AG04449 (cell line): ENCODE results near the gene SCMH1.

Source experiments
- CTCF ChIA-PET: fragments of 350-600 bp; formaldehyde crosslinking; extraction: SDS; loops from one replicate; lab custom pipeline; 2021; ENCODE audit warnings: antibody characterized with exemption; lab: Yijun Ruan, JAX
- POLR2A ChIA-PET: fragments of 400-600, 350-600 bp; formaldehyde crosslinking; extraction: SDS; loops from one replicate; lab custom pipeline; 2020; ENCODE audit warnings: antibody characterized with exemption, inconsistent platforms; lab: Yijun Ruan, JAX
- DNase-seq: peaks from one replicate; pipeline ENCODE4 v3.0.0-alpha.2; 2010; ENCODE audit warnings: low read depth, low spot score
- H3K4me3 ChIP-seq: 2 replicates; pipeline ENCODE4 v1.5.1; 2011; ENCODE audit warnings: low read depth, mild to moderate bottlenecking, control low read depth, low read length
- CTCF ChIP-seq: IDR thresholded peaks from one replicate; pipeline ENCODE4 v1.5.1; 2011; ENCODE audit warnings: mild to moderate bottlenecking, moderate library complexity, low read length, control low read depth, inconsistent platforms; ENCODE audit not compliant: insufficient read depth; ENCODE audit errors: missing control alignments

SCMH1 gene

GRCh38 chr1:41109310-41110197, 132.6 kb downstream of the SCMH1 start:
- no peak for TF ChIP-seq CTCF
- ChIA-PET POLR2A (interaction anchor here (0.5 kb wide), 1 partner anchor 13 kb away, joined by 3 read pairs; no protein-coding TSS in a partner anchor), CTCF (interaction anchor here (1.0 to 5.3 kb wide), 2 partner anchors 9 to 13 kb away, joined by 3 to 34 read pairs; no protein-coding TSS in a partner anchor)
- peak overlapping the region; percentile 28; the same call in 1 of the 2 replicates for H3K4me3 ChIP-seq
- DNase-seq: peak; percentile 67

GRCh38 chr1:41108696-41109275, 133.3 kb downstream of the SCMH1 start:
- TF ChIP-seq CTCF: no peak
- CTCF ChIA-PET: interaction anchor here (0.9 to 5.3 kb wide), 3 partner anchors 9 to 14 kb away, joined by 3 to 34 read pairs (median 3); no protein-coding TSS in a partner anchor
- H3K4me3 ChIP-seq: no peak overlapping the region
- POLR2A ChIA-PET: no interaction called here
- no peak for DNase-seq

GRCh38 chr1:41103766-41104165, 138.3 kb downstream of the SCMH1 start:
- CTCF ChIA-PET: interaction anchor here (1.0 to 3.1 kb wide), 2 partner anchors 17 to 19 kb away, joined by 3 to 12 read pairs; no protein-coding TSS in a partner anchor

GRCh38 chr1:41102653-41103052, 139.5 kb downstream of the SCMH1 start:
- TF ChIP-seq CTCF: no peak
- ChIA-PET POLR2A (interaction anchor here (0.6 kb wide), 1 partner anchor 18 kb away, joined by 3 read pairs; no protein-coding TSS in a partner anchor), CTCF (interaction anchor here (0.8 to 1.1 kb wide), 4 partner anchors 10 to 178 kb away, joined by 3 to 8 read pairs (median 4); no protein-coding TSS in a partner anchor)

More at GRCh38 chr1:41103766-41104165, 138.3 kb downstream of the SCMH1 start:
- POLR2A ChIA-PET: no interaction called here
- TF ChIP-seq CTCF: no peak
- no peak overlapping the region for H3K4me3 ChIP-seq
- no peak for DNase-seq

GRCh38 chr1:41101950-41102607, 140.0 kb downstream of the SCMH1 start:
- DNase-seq: peak; percentile 95
- no peak for TF ChIP-seq CTCF
- POLR2A ChIA-PET: interaction anchor here (0.6 kb wide), 1 partner anchor 18 kb away, joined by 3 read pairs; no protein-coding TSS in a partner anchor
- H3K4me3 ChIP-seq: no peak overlapping the region
- CTCF ChIA-PET: interaction anchor here (0.8 to 1.1 kb wide), 4 partner anchors 11 to 179 kb away, joined by 3 to 8 read pairs (median 4); no protein-coding TSS in a partner anchor

More at GRCh38 chr1:41102653-41103052, 139.5 kb downstream of the SCMH1 start:
- DNase-seq: no peak
- H3K4me3 ChIP-seq: no peak overlapping the region
